NCI-H526 (cell line): ENCODE results near the gene TACR1.
"Not testable (repeated sequence)": the region's sequence is repeated elsewhere in the genome, so short reads cannot be mapped to it uniquely, and the experiment has no call there.

Experiments
- DNase-seq, 2 experiments: peaks; one replicate each; lab custom pipeline; 2025; lab: John Stamatoyannopoulos, UW

TACR1 gene

GRCh38 chr2:75199428-75200011, at the start of gene TACR1:
TACR1 (minus strand) TSS chr2:75199520; CDS start chr2:75198934, 586 bp downstream.
- peak in 1 of 2 experiments; percentile 66 for DNase-seq

DNA sequence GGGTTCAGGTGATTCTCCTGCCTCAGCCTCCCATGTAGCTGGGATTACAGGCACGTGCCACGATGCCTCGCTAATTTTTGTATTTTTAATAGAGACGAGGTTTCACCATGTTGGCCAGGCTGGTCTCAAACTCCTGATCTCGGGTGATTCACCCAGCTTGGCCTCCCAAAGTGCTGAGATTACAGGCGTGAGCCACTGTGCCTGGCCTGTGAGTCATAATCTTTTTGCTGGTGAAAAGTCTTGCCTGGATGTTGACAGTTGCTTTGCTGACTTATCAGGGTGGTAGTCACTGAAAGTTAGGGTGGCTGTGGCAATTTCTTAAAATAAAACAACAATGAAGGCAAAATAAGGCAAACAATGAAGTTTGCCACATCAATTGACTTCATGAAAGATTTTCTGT, 49.3 kb upstream of the TACR1 start:
- DNase-seq: not testable (repeated sequence)

GRCh38 chr2:75246441-75247167, 47.3 kb upstream of the TACR1 start:
- no peak for DNase-seq

GRCh38 chr2:75243219-75243618, 43.9 kb upstream of the TACR1 start:
- no peak for DNase-seq

DNA sequence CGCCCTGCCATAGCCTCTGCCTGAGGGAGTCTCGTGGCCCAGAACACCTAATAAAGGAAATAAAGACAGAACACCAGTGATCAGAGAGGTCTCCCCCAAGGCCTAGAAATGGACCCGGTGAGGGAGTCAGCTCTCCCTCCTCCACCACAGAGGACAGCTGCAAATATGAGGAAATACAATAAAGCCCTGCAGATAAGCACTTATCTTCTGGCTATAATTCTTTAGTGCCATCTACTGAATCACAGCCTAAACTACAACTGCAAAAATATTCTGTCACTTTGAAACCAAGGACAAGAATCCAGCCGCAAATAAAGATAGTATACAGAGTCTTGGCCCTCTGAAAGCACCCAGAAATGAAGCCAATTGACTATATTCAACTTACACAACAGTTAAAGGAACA, 42.4 kb upstream of the TACR1 start:
- peak; percentile 10 to 12 for DNase-seq

DNA sequence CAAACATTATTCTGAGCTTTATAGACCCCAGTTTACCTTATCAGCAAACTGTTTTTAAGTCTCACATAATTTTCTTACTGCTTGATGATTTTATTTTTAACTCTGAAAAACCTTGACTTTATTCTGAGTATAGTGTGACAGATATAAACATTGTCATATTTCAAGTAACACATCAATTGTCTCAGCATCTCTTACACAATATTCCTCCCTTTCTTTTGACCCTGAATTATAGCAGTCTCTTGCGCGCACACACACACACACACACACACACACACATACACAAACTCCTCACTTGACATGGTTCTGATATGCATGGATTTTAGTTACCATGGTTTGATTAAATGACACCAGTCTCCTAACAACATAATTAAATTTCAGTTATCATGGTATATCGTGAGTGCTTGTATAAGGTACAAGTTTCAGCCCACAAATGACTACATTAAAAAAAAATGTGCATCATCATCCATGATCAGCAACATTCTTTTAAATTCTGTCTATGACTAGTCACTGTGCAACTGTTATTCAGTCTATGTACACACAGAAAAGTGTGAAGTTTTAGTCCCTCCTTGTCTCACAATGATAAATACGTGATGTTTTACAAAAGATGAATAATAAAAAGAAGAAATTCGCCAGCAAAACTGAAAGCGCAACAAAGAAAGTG, 39.5 kb upstream of the TACR1 start:
- no peak for DNase-seq

DNA sequence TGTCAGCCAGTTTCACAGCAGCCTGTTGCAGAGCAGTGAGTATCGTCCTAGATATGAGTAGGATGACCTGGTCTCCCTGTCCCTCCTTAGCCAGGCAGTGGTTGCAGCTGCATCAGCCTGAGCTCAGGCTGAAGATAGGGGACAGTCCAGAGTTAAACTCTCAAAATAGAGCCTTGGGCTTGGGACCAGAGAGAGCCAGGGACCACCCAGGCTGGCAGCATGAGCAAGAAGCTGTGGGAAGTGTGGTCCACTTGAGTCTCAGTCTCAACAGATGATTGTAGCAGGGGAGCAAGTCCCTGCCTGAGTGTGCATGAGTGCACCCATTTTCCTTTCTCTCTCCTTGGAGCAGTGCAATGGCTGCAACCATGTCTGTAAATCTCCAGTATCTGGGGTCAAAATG, 38.0 kb upstream of the TACR1 start:
- DNase-seq: no peak

- DNase-seq: no peak
Measured at GRCh38 chr2:75233965-75234364, 34.6 kb upstream of the TACR1 start.

DNA sequence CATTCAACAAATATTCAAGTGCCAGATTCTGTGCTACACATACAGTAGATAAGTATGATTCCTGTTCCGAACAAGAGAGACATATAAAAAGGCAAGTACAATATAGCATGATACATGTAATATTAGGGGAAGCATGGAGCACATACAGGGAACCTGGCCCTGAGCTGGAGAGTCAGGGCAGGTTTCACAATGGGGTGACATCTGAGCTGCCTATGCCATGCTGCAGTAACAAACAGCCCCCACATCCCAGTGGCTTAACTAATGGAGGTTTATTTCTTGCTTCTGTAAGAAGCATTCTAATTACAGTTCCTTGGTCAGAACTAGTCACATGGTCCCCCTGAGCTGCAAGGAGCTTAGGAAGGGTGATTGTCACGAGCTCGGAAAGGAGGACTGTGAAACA, 27.3 kb upstream of the TACR1 start:
- no peak for DNase-seq

- no peak for DNase-seq
Measured at GRCh38 chr2:75226099-75226498, 26.8 kb upstream of the TACR1 start.

- DNase-seq: no peak
Measured at GRCh38 chr2:75224636-75225094, 25.3 kb upstream of the TACR1 start.

- DNase-seq: no peak
Measured at GRCh38 chr2:75222527-75222926, 23.2 kb upstream of the TACR1 start.

DNA sequence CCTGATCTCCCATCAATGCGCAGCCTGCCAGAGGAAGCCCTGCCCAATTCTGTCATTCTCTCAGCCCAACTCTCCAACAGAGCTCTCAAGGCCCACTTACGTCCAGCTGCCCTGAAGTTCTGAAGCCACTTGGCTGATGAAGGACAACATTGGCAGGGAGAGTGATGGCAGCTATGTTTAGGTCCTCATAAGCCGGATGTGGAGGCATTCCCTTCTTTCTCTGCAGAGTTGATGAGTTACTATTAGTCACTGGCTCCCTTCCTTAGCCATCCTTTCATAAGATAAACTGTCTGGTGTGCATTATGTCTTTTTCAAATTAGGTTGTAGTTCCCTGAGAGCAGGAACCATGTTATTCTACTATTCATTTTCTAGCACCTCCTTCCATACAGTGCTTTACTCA, 22.5 kb upstream of the TACR1 start:
- no peak for DNase-seq

DNA sequence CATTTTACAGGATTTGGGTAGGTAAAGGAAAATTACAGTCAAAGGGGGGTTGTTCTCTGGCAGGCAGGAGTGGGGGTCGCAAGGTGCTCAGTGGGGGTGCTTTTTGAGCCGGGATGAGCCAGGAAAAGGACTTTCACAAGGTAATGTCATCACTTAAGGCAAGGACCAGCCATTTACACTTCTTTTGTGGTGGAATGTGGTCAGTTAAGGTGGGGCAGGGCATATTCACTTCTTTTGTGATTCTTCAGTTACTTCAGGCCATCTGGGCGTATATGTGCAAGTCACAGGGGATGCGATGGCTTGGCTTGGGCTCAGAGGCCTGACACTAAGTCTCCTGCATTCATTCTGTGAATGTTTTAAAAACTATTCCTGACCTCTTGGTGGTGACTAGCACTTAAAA, 19.9 kb upstream of the TACR1 start:
- DNase-seq: not testable (repeated sequence)

GRCh38 chr2:75211266-75211770, 12.0 kb upstream of the TACR1 start:
- DNase-seq: no peak

DNA sequence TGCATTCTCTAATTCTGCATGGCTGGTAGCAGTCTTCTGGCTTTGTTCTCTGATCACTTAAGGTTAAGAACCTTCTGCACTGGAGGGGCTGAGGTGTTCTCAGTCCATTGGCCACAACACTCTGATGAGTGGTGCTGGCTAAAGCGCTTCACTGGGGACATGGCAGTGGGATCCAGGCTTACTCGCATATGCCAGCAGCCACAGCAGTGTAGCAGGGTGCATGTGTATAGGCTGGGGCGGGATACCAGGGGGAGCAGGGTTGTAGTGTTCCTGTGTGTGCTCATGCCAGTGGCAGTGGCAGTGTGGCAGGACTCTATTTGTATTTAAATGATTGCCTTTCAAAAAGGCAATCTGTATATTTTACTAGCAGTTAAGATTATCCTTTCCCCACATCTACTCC, 11.1 kb upstream of the TACR1 start:
- no peak for DNase-seq

DNA sequence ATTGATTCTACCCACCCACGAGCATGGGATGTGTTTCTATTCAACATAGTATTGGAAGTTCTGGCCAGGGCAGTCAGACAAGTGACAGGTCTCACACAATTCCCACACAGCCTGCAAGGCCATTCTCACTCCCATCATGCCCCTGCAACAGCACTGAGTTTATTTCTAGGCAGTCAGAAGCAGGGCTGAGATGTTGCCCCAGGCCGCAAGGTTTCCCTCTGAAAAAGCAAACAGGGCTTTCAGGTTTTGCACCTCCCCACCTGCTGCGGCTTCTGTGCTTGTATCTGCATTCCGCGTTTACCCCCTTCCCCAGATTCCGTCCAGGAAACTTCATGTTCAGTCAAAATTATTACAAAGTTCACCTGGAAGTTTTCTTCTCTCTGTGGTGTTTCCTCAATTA, 9.4 kb upstream of the TACR1 start:
- peak in 1 of 2 experiments; percentile 60 for DNase-seq

DNA sequence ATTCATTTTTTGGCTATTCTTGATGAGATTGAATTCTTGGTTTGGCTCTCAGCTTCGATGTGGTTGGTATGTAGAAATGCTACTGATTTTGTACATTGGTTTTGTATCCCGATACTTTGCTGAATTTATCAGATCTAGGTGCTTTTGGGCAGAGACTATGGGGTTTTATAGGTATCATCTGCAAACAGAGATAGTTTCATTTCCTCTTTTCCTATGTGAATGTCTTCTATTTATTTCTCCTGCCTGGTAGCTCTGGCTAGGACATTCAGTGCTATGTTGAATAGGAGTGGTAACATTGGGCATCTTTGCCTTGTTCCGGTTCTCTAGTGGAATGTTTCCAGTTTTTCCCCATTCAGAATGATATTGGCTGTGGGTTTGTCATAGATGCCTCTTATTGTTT, 5.5 kb upstream of the TACR1 start:
- DNase-seq: no peak

DNA sequence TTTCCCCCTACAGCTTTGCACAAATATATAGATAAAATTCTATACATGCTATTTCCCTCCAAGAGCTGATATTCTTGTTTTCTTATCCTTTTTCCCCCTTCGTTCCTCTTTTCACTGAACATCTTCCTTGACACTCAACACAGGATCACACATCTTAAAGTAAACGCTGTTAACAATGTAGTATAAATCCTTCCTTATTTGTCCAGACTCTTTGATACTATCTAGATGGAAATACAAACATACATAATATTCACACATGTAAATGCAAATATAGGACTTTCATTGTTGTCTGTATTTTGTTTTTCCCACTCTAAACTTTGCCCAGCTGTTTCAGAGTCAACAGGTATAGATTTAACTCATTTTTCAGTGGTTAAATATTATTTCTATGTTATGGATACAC, 3.0 kb upstream of the TACR1 start:
- no peak for DNase-seq

DNA sequence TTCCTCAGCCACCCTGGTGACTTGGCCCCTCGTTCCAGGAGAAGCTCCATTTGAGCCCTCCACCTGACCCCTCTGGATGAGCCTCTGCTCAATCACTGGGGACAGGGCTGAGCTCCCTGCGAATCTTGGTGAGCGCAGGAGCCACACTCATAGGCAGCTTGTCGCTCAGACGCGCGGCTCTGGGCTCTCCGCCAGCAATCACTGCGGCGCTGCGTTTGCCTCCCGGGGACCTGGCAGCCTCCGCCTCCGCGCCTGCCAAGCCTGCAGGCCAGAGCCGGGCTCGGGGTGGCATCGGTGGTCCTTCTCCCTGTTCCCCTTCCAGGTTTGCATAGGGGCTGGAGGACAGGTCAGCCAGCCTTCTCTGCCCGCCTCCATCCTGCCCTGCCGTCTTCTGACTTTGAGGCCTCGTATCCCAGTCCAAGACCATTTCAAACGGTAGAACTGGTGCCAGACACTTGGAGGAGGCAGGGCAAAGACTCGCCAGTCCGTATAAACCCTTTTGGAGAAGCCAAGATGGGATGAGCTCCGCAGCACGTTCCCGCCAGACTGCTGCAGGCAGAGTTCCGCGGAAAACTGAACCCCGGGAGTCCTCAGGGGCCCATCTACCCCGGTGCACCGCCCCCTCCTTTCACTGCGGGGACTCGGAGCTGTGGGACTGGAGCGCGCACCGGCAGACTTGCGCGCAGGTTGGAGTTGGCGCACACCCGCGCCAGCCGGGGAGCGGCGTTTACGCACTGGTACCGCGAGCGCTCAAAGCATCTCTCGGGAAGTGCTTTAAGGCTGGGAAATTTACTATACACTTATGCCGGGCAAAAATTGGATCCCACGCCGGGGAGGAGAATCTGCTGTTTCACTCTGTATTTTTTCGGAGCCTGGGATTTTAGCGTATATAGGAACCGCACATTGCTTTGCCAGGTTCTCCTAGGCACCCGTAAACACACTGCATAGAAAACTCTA, 1.1 kb upstream of the TACR1 start:
- peak in 1 of 2 experiments; percentile 48 for DNase-seq

- no peak for DNase-seq
Measured at GRCh38 chr2:75195076-75195691, 4.1 kb downstream of the TACR1 start.
